Measurements from ENCODE around the gene AQP7. TPM values are rescaled to one million over a fixed set of nuclear protein-coding genes. Genes with fewer than 3 reads are reported as not detected.

The AQP7 gene
- total and polyA plus RNA-seq, 2 donors (not counting 1 experiment from before 2014, with no cell fraction given), result not detected

- no peaks in the 10 kb centered on the region for H3K27me3 ChIP-seq (replicated peaks in 1 of 4; ENCODE audit: control extremely low read depth in 1 of 4, control insufficient read depth in 3 of 4, insufficient read depth in 4 of 4, low read length in 3 of 4)
- H3K4me3 Mint-ChIP-seq, result no peak overlapping the region
- no peaks in the 10 kb centered on the region for H3K36me3 ChIP-seq (replicated peaks in 1 of 2; ENCODE audit: control extremely low read depth in 1 of 2, control insufficient read depth in 1 of 2, extremely low read depth in 1 of 2, insufficient read depth in 2 of 2, low read length in 1 of 2)
- no peak overlapping the region for H2AFZ ChIP-seq (ENCODE audit: insufficient read depth, low read depth, low read length, poor library complexity, severe bottlenecking)
- H3K4me1 ChIP-seq (ENCODE audit: control insufficient read depth in 2 of 2, insufficient read depth in 2 of 2, low read length in 2 of 2), result no peaks in the 10 kb centered on the region
- no peak overlapping the region for H3K4me2 ChIP-seq (replicated peaks; ENCODE audit: low read depth, low read length, poor library complexity, severe bottlenecking)
- H3K9ac ChIP-seq (ENCODE audit: low read length), result no peak overlapping the region
- TF ChIP-seq EZH2 (IDR thresholded peaks at IDR 0.05; ENCODE audit: borderline replicate concordance, insufficient read depth, low read depth, low read length, poor library complexity, severe bottlenecking) (no peak), CTCF (IDR thresholded peaks at IDR 0.05) (no peak)
- H4K20me1 ChIP-seq (ENCODE audit: control insufficient read depth, insufficient read depth, low read length, poor library complexity, severe bottlenecking), result no peaks in the 10 kb centered on the region
- CTCF ChIA-PET, result interaction anchor here (0.6 to 3.8 kb wide), 5 partner anchors 39 to 141 kb away, joined by 3 to 21 read pairs (median 3); no protein-coding TSS in a partner anchor
- H3K4me3 ChIP-seq (ENCODE audit: control extremely low read depth in 1 of 5, extremely low read depth in 1 of 5, insufficient read depth in 1 of 5, low read depth in 2 of 5, low read length in 4 of 5), result no peak overlapping the region
- no peaks in the 10 kb centered on the region for H3K79me2 ChIP-seq (ENCODE audit: control insufficient read depth, insufficient read depth, low read length)
- WGBS (ENCODE audit: insufficient coverage), result 87% methylated on average over 10 of the region's 13 CpGs
- POLR2A ChIA-PET, result no interaction called here
- DNase-seq (no peak), ATAC-seq (ENCODE audit: low read depth) (no peak)
- H3K27ac ChIP-seq (ENCODE audit: low read length in 2 of 2), result no peak overlapping the region
- H3K9me3 ChIP-seq (ENCODE audit: control extremely low read depth in 1 of 3, control insufficient read depth in 2 of 3, insufficient read depth in 1 of 3, low read length in 2 of 3), result no peaks in the 10 kb centered on the region
- H3K9me3 Mint-ChIP-seq (ENCODE audit: insufficient read depth), result no peaks in the 10 kb centered on the region
- intact Hi-C loops (cut with micrococcal nuclease), result no loop called here
- H3K27me3 Mint-ChIP-seq, result peaks cover 15% of the 10 kb centered on the region
- no peaks in the 10 kb centered on the region for H3K4me1 Mint-ChIP-seq
- H3K27ac Mint-ChIP-seq, result no peak overlapping the region
Observed at GRCh38 chr9:33414889-33415500, 12.6 kb upstream of the AQP7 start.

- DNase-seq, result no peak
- H2AFZ ChIP-seq (ENCODE audit: insufficient read depth, low read depth, low read length, poor library complexity, severe bottlenecking), result no peak overlapping the region
- CTCF ChIA-PET, result interaction anchor here (3.5 to 3.8 kb wide), 2 partner anchors 40 to 127 kb away, joined by 11 to 21 read pairs; no protein-coding TSS in a partner anchor
Observed at GRCh38 chr9:33414268-33414667, 11.9 kb upstream of the AQP7 start.

More at GRCh38 chr9:33414268-33414667, 11.9 kb upstream of the AQP7 start:
- Histone ChIP-seq H3K36me3 (replicated peaks in 1 of 2; ENCODE audit: control extremely low read depth in 1 of 2, control insufficient read depth in 1 of 2, extremely low read depth in 1 of 2, insufficient read depth in 2 of 2, low read length in 1 of 2) (no peaks in the 10 kb centered on the region), H3K4me3 (ENCODE audit: control extremely low read depth in 1 of 5, extremely low read depth in 1 of 5, insufficient read depth in 1 of 5, low read depth in 2 of 5, low read length in 4 of 5) (no peak overlapping the region), H3K79me2 (ENCODE audit: control insufficient read depth, insufficient read depth, low read length) (no peaks in the 10 kb centered on the region), H3K27ac (ENCODE audit: low read length in 2 of 2) (no peak overlapping the region), H4K20me1 (ENCODE audit: control insufficient read depth, insufficient read depth, low read length, poor library complexity, severe bottlenecking) (no peaks in the 10 kb centered on the region), H3K27me3 (replicated peaks in 1 of 4; ENCODE audit: control extremely low read depth in 1 of 4, control insufficient read depth in 3 of 4, insufficient read depth in 4 of 4, low read length in 3 of 4) (no peaks in the 10 kb centered on the region), H3K4me1 (ENCODE audit: control insufficient read depth in 2 of 2, insufficient read depth in 2 of 2, low read length in 2 of 2) (no peaks in the 10 kb centered on the region), H3K9me3 (ENCODE audit: control extremely low read depth in 1 of 3, control insufficient read depth in 2 of 3, insufficient read depth in 1 of 3, low read length in 2 of 3) (no peaks in the 10 kb centered on the region), H3K4me2 (replicated peaks; ENCODE audit: low read depth, low read length, poor library complexity, severe bottlenecking) (no peak overlapping the region), H3K9ac (ENCODE audit: low read length) (no peak overlapping the region)
- no peak overlapping the region for H3K4me3 Mint-ChIP-seq
- intact Hi-C loops (cut with micrococcal nuclease), result no loop called here
- H3K4me1 Mint-ChIP-seq, result no peaks in the 10 kb centered on the region
- peaks cover 15% of the 10 kb centered on the region for H3K27me3 Mint-ChIP-seq
- 38% methylated on average over 3 of the region's 3 CpGs for WGBS (ENCODE audit: insufficient coverage)
- no peak for TF ChIP-seq CTCF (IDR thresholded peaks at IDR 0.05)
- TF ChIP-seq EZH2 (IDR thresholded peaks at IDR 0.05; ENCODE audit: borderline replicate concordance, insufficient read depth, low read depth, low read length, poor library complexity, severe bottlenecking), result no peak
- no peak for ATAC-seq (ENCODE audit: low read depth)
- H3K9me3 Mint-ChIP-seq (ENCODE audit: insufficient read depth), result no peaks in the 10 kb centered on the region
- POLR2A ChIA-PET, result no interaction called here
- no peak overlapping the region for H3K27ac Mint-ChIP-seq

All from B cell (primary cell).